K562 (cell line): ENCODE measurements around the gene CHST10. TPM values are rescaled to one million over a fixed set of nuclear protein-coding genes. Genes with fewer than 3 reads are reported as not detected.

Experiments
- ATAC-seq: fragments of 200-7000 bp; cut with Tn5 transposase; 3 replicates; pipeline ENCODE4 v1.9.1; 2020; ENCODE audit warnings: moderate library complexity
- BruUV-seq: library from RNA; stranded (reverse); fragments of 400-500 nt; replicated peaks from 2 replicates; lab custom pipeline; 2021; lab: Mats Ljungman, UMichigan
- CTCF ChIA-PET: fragments of 300-600 bp; formaldehyde crosslinking; extraction: SDS; loops from one replicate; lab custom pipeline; 2021; ENCODE audit warnings: low intra/inter-chr PET ratio; lab: Yijun Ruan, JAX
- POLR2A ChIA-PET: fragments of 300-600, 350-650 bp; sonication (Branson Sonifier 250); formaldehyde crosslinking; extraction: SDS; loops from one replicate; lab custom pipeline; 2021; ENCODE audit warnings: antibody characterized with exemption, inconsistent platforms; lab: Yijun Ruan, JAX
- DNase-seq, 4 experiments: peaks; one replicate each; pipeline versions ENCODE4 v3.0.0 to v3.0.0-alpha.2; 2011 to 2018; ENCODE audit warnings: low spot score in 3 of 4, mixed read lengths in 3 of 4; ENCODE audit errors: extremely low read depth in 1 of 4
- FAIRE-seq: peaks from 2 replicates; lab custom pipeline; 2011; peaks lifted over from hg19 to GRCh38; lab: Jason Lieb, UNC
- H2AFZ ChIP-seq: 2 replicates; pipeline ENCODE4 v1.6.0; 2011; ENCODE audit warnings: low read depth, low read length, control low read depth, inconsistent platforms
- H3K27ac ChIP-seq: fragments of 200-600 bp; 3 replicates; pipeline ENCODE4 v1.8.0; 2011; ENCODE audit warnings: low read depth, mild to moderate bottlenecking, control low read depth, inconsistent platforms, low read length, moderate library complexity, mixed read lengths; ENCODE audit errors: extremely low read depth
- H3K27me3 ChIP-seq, 2 experiments: fragments of 300-600 bp in 1 of 2; 2 replicates in 1 of 2; 3 replicates in 1 of 2; pipeline versions ENCODE4 v1.6.0 to v1.8.0; 2011; ENCODE audit warnings: inconsistent platforms in 2 of 2, low read length in 2 of 2, mild to moderate bottlenecking in 1 of 2, mixed read lengths in 1 of 2, moderate library complexity in 1 of 2; ENCODE audit not compliant: control insufficient read depth in 2 of 2, insufficient read depth in 2 of 2
- H3K36me3 ChIP-seq: fragments of 300-600 bp; 3 replicates; pipeline ENCODE4 v1.8.0; 2011; ENCODE audit warnings: mild to moderate bottlenecking, low read length, inconsistent platforms; ENCODE audit not compliant: control insufficient read depth, insufficient read depth
- H3K4me1 ChIP-seq, 2 experiments: fragments of 200-600 bp in 1 of 2; replicated peaks in 1 of 2; 2 replicates in 1 of 2; 3 replicates in 1 of 2; pipeline versions ENCODE4 v1.5.1 to v1.8.0; 2011; ENCODE audit warnings: inconsistent platforms in 2 of 2, low read length in 2 of 2, mild to moderate bottlenecking in 1 of 2, mixed read lengths in 1 of 2, moderate library complexity in 1 of 2; ENCODE audit not compliant: control insufficient read depth in 2 of 2, insufficient read depth in 2 of 2
- H3K4me2 ChIP-seq: 2 replicates; pipeline ENCODE4 v1.6.1; 2011; ENCODE audit warnings: low read length, control low read depth, inconsistent platforms, mixed read lengths; ENCODE audit not compliant: insufficient read depth
- H3K4me3 ChIP-seq: fragments of 200-600 bp; sonication (generic), shearing (Covaris generic); 2 replicates; pipeline ENCODE4 v1.5.1; 2016; ENCODE audit warnings: control low read depth, inconsistent platforms
- H3K79me2 ChIP-seq: fragments of 200-600 bp; 3 replicates; pipeline ENCODE4 v1.8.0; 2011; ENCODE audit warnings: low read length, inconsistent platforms; ENCODE audit not compliant: control insufficient read depth, insufficient read depth
- H3K9ac ChIP-seq, 2 experiments: 2 replicates each; pipeline versions ENCODE4 v1.6.0 to v1.6.1; 2011; ENCODE audit warnings: low read depth in 2 of 2, low read length in 2 of 2, control low read depth in 1 of 2, inconsistent platforms in 1 of 2, mild to moderate bottlenecking in 1 of 2, mixed read lengths in 1 of 2; ENCODE audit not compliant: insufficient read depth in 1 of 2
- H3K9me1 ChIP-seq: one replicate; pipeline ENCODE4 v1.6.0; 2011; ENCODE audit warnings: inconsistent platforms, mild to moderate bottlenecking, low read length, moderate library complexity; ENCODE audit not compliant: control insufficient read depth, insufficient read depth
- H3K9me3 ChIP-seq: replicated peaks from 2 replicates; pipeline ENCODE4 v1.5.1; 2011; ENCODE audit warnings: low read depth, low read length, inconsistent platforms; ENCODE audit not compliant: control insufficient read depth, insufficient read depth
- H4K20me1 ChIP-seq: replicated peaks from 2 replicates; pipeline ENCODE4 v1.6.1; 2011; ENCODE audit warnings: low read length, inconsistent platforms, mixed read lengths; ENCODE audit not compliant: control insufficient read depth, insufficient read depth
- CTBP1 ChIP-seq: fragments of 450-650 bp; IDR thresholded peaks from 2 replicates; pipeline ENCODE4 v1.6.1; 2016; ENCODE audit warnings: borderline replicate concordance
- KAT2B ChIP-seq: IDR thresholded peaks from one replicate; pipeline ENCODE4 v1.6.1; 2012; ENCODE audit warnings: low read depth, mild to moderate bottlenecking, control low read depth, inconsistent platforms, low read length, moderate library complexity
- KLF13 ChIP-seq: fragments of 450-650 bp; IDR thresholded peaks from 2 replicates; pipeline ENCODE4 v1.6.1; 2016; ENCODE audit warnings: missing genetic modification characterization, low read depth, mild to moderate bottlenecking, missing compliant biosample characterization, moderate library complexity, borderline replicate concordance
- NCOA1 ChIP-seq: fragments of 450-650 bp; IDR thresholded peaks from 2 replicates; pipeline ENCODE4 v1.6.1; 2016; ENCODE audit warnings: low read depth
- PHF20 ChIP-seq: fragments of 450-650 bp; IDR thresholded peaks from 2 replicates; pipeline ENCODE4 v1.6.1; 2018; ENCODE audit not compliant: partially characterized antibody
- RCOR1 ChIP-seq, 2 experiments: IDR thresholded peaks; 2 replicates each; pipeline ENCODE4 v1.6.1; 2012; ENCODE audit warnings: low read depth in 2 of 2, low read length in 2 of 2, borderline replicate concordance in 1 of 2, improper control_type of control experiment in 1 of 2
- SNRNP70 ChIP-seq: fragments of 200-400 bp; formaldehyde crosslinking; optimal IDR thresholded peaks from 2 replicates; pipeline ENCODE3; 2017; ENCODE audit warnings: low read depth, low read length
- TBL1XR1 ChIP-seq, 2 experiments: IDR thresholded peaks; 2 replicates each; pipeline ENCODE4 v1.6.1; 2012; ENCODE audit warnings: improper control_type of control experiment in 2 of 2, low read length in 2 of 2, mild to moderate bottlenecking in 1 of 2
- ZNF134 ChIP-seq: fragments of 250-450 bp; sonication (Bioruptor Pico); conservative IDR thresholded peaks from 2 replicates; pipeline ENCODE4 v1.4.0; 2020
- WGBS: fragments of 100-300 bp; shearing (Covaris generic); methylation state at CpG from one replicate; pipeline ENCODE4 v1.1.6; 2016; ENCODE audit warnings: low coverage, mixed read lengths; ENCODE audit not compliant: insufficient coverage; ENCODE audit errors: missing lambda C conversion rate; 5-methylcytosine and 5-hydroxymethylcytosine counted together
- in situ Hi-C: fragments of 300-500 bp; cut with MboI; formaldehyde crosslinking; loops from 4 replicates; pipeline ENCODE4 v1.15.0; 2018; ENCODE audit warnings: inconsistent platforms, mixed read lengths
- intact Hi-C: fragments of 100-400 bp; cut with micrococcal nuclease; formaldehyde crosslinking; loops from 2 replicates; pipeline ENCODE4 v1.14.2; 2022
- polyA plus RNA-seq, 8 experiments: library from polyadenylated mRNA; depleted of rRNA in 4 of 8; stranded (reverse) in 5 of 8; unstranded in 3 of 8; fragments of >200 nt; fragmentation: Nextera tagmentation in 2 of 8; fragmentation: Illumina TruSeq in 1 of 8; extraction: Ambion mirVana in 2 of 8; extraction: Trizol in 1 of 8; gene quantifications; 2 replicates each; pipeline versions ENCODE4 v1.2.1 to v1.2.3, GENCODE V29; 2011 to 2014; ENCODE audit warnings: inconsistent platforms in 1 of 8, missing spikeins in 1 of 8
- total RNA-seq, 7 experiments: library from RNA; depleted of rRNA in 6 of 7; stranded (reverse); fragments of >200 nt in 6 of 7; fragmentation: Illumina TruSeq in 2 of 7; extraction: Trizol in 2 of 7; gene quantifications; 2 replicates each; pipeline versions ENCODE4 v1.2.1 to v1.2.3, GENCODE V29; 2011 to 2021; ENCODE audit warnings: low replicate concordance in 1 of 7
- TF ChIP-seq, protein P1 (sequence below): IDR thresholded peaks from 3 replicates; pipeline ENCODE4 v1.6.1; 2011; ENCODE audit warnings: borderline replicate concordance, mild to moderate bottlenecking; ENCODE audit not compliant: insufficient read length, insufficient read depth
- TF ChIP-seq, protein P2 (sequence below): fragments of 250-450 bp; sonication (Bioruptor Pico); IDR thresholded peaks from 2 replicates; pipeline ENCODE4 v1.4.0; 2020
- TF ChIP-seq, protein P3 (sequence below), 3 experiments: IDR thresholded peaks in 2 of 3; conservative IDR thresholded peaks in 1 of 3; 2 replicates each; pipeline ENCODE4 v1.5.1; 2011 to 2012; ENCODE audit warnings: low read length in 3 of 3, mild to moderate bottlenecking in 3 of 3, control low read depth in 2 of 3, improper control_type of control experiment in 1 of 3, inconsistent platforms in 1 of 3, low read depth in 1 of 3, mixed read lengths in 1 of 3, moderate library complexity in 1 of 3; ENCODE audit not compliant: insufficient read depth in 2 of 3
- TF ChIP-seq, protein P4 (sequence below): sonication (generic); formaldehyde crosslinking; IDR thresholded peaks from 2 replicates; pipeline ENCODE4 v1.8.0; 2022; ENCODE audit warnings: missing genetic modification reagents, mild to moderate bottlenecking, borderline replicate concordance
- TF ChIP-seq, protein P5 (sequence below): fragments of 450-650 bp; IDR thresholded peaks from 2 replicates; pipeline ENCODE4 v1.7.1; 2018; ENCODE audit warnings: mild to moderate bottlenecking, low read depth; ENCODE audit not compliant: partially characterized antibody

The CHST10 gene
- total and polyA plus RNA-seq, 9 of the 15 experiments (the other 6 are each of a cell fraction or from before 2014, with no cell fraction given) = 1.3 to 30.9 (median 19.3) TPM

DNA sequence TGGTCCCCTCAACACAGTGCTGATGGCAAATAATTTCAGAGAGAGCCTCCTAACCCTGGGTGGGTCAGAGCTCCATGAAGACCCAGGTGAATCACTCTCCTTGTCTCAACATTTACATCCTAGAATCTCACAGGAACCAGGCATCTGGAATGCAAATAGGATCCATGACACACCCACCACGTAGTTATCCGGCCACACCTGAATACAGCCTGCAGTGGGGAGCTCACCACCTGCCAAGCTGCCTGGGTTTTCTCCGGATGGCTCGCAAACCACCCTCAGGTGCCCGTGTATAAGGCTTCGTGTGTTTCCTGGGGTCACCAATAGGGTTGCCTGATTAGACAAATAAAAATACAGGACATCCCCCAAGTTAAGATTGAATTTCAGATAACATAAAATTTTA lies 9.9 kb downstream of the CHST10 start:
- FAIRE-seq = no peak
- ChIA-PET POLR2A (interaction anchor here (0.7 to 1.9 kb wide), 3 partner anchors 9 to 1961 kb away, joined by 4 to 12 read pairs (median 4); partner anchors contain the start of gene CHST10), CTCF (no interaction called here)
- Histone ChIP-seq H2AFZ (no peak overlapping the region), H3K9me1 (peaks cover 6% of the 10 kb centered on the region), H3K4me1 (peaks cover 0 to 4% of the 10 kb centered on the region in 2 experiments; a peak in 2 of 5 replicates), H3K9me3 (no peaks in the 10 kb centered on the region), H3K4me3 (no peak overlapping the region), H3K79me2 (0 out of 3 replicates have a peak, but pooled peaks cover 5% of the 10 kb centered on the region), H3K4me2 (no peak overlapping the region), H4K20me1 (peaks cover 9% of the 10 kb centered on the region; the same call in 1 of the 2 replicates), H3K9ac (no peak overlapping the region), H3K27ac (no peak overlapping the region), H3K27me3 (no peaks in the 10 kb centered on the region), H3K36me3 (peaks cover 61% of the 10 kb centered on the region)
- BruUV-seq = no TSS peak
- no peak for DNase-seq
- intact Hi-C loops (no loop called here), in situ Hi-C loops (no loop called here)
- no peak for ATAC-seq
- WGBS = 87% methylated on average over 6 of the region's 6 CpGs
- TF ChIP-seq CTBP1 = no peak
- TF ChIP-seq KLF13 (tag) = no peak
- TF ChIP-seq, protein P1, sequence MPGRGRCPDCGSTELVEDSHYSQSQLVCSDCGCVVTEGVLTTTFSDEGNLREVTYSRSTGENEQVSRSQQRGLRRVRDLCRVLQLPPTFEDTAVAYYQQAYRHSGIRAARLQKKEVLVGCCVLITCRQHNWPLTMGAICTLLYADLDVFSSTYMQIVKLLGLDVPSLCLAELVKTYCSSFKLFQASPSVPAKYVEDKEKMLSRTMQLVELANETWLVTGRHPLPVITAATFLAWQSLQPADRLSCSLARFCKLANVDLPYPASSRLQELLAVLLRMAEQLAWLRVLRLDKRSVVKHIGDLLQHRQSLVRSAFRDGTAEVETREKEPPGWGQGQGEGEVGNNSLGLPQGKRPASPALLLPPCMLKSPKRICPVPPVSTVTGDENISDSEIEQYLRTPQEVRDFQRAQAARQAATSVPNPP = no peak
- TF ChIP-seq, protein P2, sequence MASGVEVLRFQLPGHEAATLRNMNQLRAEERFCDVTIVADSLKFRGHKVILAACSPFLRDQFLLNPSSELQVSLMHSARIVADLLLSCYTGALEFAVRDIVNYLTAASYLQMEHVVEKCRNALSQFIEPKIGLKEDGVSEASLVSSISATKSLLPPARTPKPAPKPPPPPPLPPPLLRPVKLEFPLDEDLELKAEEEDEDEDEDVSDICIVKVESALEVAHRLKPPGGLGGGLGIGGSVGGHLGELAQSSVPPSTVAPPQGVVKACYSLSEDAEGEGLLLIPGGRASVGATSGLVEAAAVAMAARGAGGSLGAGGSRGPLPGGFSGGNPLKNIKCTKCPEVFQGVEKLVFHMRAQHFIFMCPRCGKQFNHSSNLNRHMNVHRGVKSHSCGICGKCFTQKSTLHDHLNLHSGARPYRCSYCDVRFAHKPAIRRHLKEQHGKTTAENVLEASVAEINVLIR (CRISPR knock-in tag) = no peak
- no peak for TF ChIP-seq TBL1XR1 (IDR thresholded peaks at IDR 0.05; ENCODE audit: low read length in 2 of 2)
- TF ChIP-seq, protein P3, sequence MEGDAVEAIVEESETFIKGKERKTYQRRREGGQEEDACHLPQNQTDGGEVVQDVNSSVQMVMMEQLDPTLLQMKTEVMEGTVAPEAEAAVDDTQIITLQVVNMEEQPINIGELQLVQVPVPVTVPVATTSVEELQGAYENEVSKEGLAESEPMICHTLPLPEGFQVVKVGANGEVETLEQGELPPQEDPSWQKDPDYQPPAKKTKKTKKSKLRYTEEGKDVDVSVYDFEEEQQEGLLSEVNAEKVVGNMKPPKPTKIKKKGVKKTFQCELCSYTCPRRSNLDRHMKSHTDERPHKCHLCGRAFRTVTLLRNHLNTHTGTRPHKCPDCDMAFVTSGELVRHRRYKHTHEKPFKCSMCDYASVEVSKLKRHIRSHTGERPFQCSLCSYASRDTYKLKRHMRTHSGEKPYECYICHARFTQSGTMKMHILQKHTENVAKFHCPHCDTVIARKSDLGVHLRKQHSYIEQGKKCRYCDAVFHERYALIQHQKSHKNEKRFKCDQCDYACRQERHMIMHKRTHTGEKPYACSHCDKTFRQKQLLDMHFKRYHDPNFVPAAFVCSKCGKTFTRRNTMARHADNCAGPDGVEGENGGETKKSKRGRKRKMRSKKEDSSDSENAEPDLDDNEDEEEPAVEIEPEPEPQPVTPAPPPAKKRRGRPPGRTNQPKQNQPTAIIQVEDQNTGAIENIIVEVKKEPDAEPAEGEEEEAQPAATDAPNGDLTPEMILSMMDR (IDR thresholded peaks at IDR 0.05 in 2 of 3, conservative IDR thresholded peaks at IDR 0.05 in 1 of 3; ENCODE audit: insufficient read depth in 2 of 3, low read depth in 1 of 3, low read length in 3 of 3) = no peak
- no peak for TF ChIP-seq NCOA1
- TF ChIP-seq, protein P4, sequence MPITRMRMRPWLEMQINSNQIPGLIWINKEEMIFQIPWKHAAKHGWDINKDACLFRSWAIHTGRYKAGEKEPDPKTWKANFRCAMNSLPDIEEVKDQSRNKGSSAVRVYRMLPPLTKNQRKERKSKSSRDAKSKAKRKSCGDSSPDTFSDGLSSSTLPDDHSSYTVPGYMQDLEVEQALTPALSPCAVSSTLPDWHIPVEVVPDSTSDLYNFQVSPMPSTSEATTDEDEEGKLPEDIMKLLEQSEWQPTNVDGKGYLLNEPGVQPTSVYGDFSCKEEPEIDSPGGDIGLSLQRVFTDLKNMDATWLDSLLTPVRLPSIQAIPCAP (CRISPR knock-in tag) = no peak
- TF ChIP-seq PHF20 = no peak
- TF ChIP-seq KAT2B = no peak
- TF ChIP-seq ZNF134 = no peak
- no peak for TF ChIP-seq SNRNP70
- TF ChIP-seq RCOR1 (IDR thresholded peaks at IDR 0.05; ENCODE audit: borderline replicate concordance in 1 of 2, low read depth in 2 of 2, low read length in 2 of 2) = no peak
- TF ChIP-seq, protein P5, sequence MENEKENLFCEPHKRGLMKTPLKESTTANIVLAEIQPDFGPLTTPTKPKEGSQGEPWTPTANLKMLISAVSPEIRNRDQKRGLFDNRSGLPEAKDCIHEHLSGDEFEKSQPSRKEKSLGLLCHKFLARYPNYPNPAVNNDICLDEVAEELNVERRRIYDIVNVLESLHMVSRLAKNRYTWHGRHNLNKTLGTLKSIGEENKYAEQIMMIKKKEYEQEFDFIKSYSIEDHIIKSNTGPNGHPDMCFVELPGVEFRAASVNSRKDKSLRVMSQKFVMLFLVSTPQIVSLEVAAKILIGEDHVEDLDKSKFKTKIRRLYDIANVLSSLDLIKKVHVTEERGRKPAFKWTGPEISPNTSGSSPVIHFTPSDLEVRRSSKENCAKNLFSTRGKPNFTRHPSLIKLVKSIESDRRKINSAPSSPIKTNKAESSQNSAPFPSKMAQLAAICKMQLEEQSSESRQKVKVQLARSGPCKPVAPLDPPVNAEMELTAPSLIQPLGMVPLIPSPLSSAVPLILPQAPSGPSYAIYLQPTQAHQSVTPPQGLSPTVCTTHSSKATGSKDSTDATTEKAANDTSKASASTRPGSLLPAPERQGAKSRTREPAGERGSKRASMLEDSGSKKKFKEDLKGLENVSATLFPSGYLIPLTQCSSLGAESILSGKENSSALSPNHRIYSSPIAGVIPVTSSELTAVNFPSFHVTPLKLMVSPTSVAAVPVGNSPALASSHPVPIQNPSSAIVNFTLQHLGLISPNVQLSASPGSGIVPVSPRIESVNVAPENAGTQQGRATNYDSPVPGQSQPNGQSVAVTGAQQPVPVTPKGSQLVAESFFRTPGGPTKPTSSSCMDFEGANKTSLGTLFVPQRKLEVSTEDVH = no peak
